A549 (cell line): ENCODE data around the gene DHRS12. TPM values are rescaled to one million over a fixed set of nuclear protein-coding genes. Genes with fewer than 3 reads are reported as not detected.

Experiments
- ATAC-seq, 2 experiments: fragments of 200-7000 bp in 1 of 2; fragments of >200 bp in 1 of 2; cut with Nextera tagmentation in 1 of 2; cut with Tn5 transposase in 1 of 2; 3 replicates each; pipeline versions ENCODE4 v1.8.0 to v1.9.1; 2018 to 2020; ENCODE audit warnings: mild to moderate bottlenecking in 1 of 2, moderate library complexity in 1 of 2
- CTCF ChIA-PET: fragments of 300-600 bp; sonication (Branson Sonifier 250); formaldehyde crosslinking; extraction: SDS; loops from one replicate; lab custom pipeline; 2021; ENCODE audit warnings: antibody characterized with exemption, inconsistent platforms; lab: Yijun Ruan, JAX
- POLR2A ChIA-PET: fragments of 350-600 bp; formaldehyde crosslinking; extraction: SDS; loops from one replicate; lab custom pipeline; 2021; ENCODE audit warnings: antibody characterized with exemption, inconsistent platforms; lab: Yijun Ruan, JAX
- DNase-seq, 2 experiments: peaks; one replicate each; pipeline versions ENCODE4 v3.0.0 to v3.0.0-alpha.2; 2011 to 2016; ENCODE audit warnings: low read depth in 1 of 2, low spot score in 1 of 2
- FAIRE-seq: peaks from 2 replicates; lab custom pipeline; 2011; peaks lifted over from hg19 to GRCh38; lab: Jason Lieb, UNC
- H3K27ac ChIP-seq, 2 experiments: fragments of >200 bp; sonication (Bioruptor Twin); formaldehyde crosslinking; 3 replicates each; pipeline ENCODE4 v1.5.1; 2016 to 2017
- H3K4me1 ChIP-seq: fragments of >200 bp; sonication (Bioruptor Twin); formaldehyde crosslinking; 3 replicates; pipeline ENCODE4 v1.6.1; 2016
- H3K4me2 ChIP-seq: fragments of >200 bp; sonication (Bioruptor Twin); formaldehyde crosslinking; 3 replicates; pipeline ENCODE4 v1.6.1; 2016
- H3K4me3 ChIP-seq: fragments of >200 bp; sonication (Bioruptor Twin); formaldehyde crosslinking; 3 replicates; pipeline ENCODE4 v1.5.1; 2016
- H3K9me3 ChIP-seq: fragments of >200 bp; sonication (Bioruptor Twin); formaldehyde crosslinking; 3 replicates; pipeline ENCODE4 v1.6.1; 2016
- ATOH8 ChIP-seq: fragments of 250-450 bp; sonication (Bioruptor Pico); IDR thresholded peaks from 2 replicates; pipeline ENCODE4 v1.5.0; 2020; ENCODE audit warnings: low read depth, mild to moderate bottlenecking, moderate library complexity
- EHF ChIP-seq: fragments of 250-450 bp; sonication (Bioruptor Pico); IDR thresholded peaks from 2 replicates; pipeline ENCODE4 v1.5.0; 2020; ENCODE audit warnings: mild to moderate bottlenecking
- ESRRA ChIP-seq: fragments of 150-350 bp; IDR thresholded peaks from 2 replicates; pipeline ENCODE4 v1.6.1; 2014; ENCODE audit warnings: mild to moderate bottlenecking, low read length, borderline replicate concordance
- GATA3 ChIP-seq: IDR thresholded peaks from 2 replicates; pipeline ENCODE4 v1.6.1; 2012; ENCODE audit warnings: borderline replicate concordance
- HDAC2 ChIP-seq: fragments of 200-600 bp; sonication (generic); IDR thresholded peaks from 2 replicates; pipeline ENCODE4 v1.6.1; 2016
- HOXB13 ChIP-seq: fragments of 250-450 bp; sonication (Bioruptor Pico); IDR thresholded peaks from 2 replicates; pipeline ENCODE4 v1.5.0; 2020; ENCODE audit warnings: low read depth, mild to moderate bottlenecking, moderate library complexity
- HOXB5 ChIP-seq: fragments of 250-450 bp; sonication (Bioruptor Pico); IDR thresholded peaks from 2 replicates; pipeline ENCODE4 v1.5.0; 2020; ENCODE audit warnings: mild to moderate bottlenecking, moderate library complexity
- JUN ChIP-seq, 2 experiments: fragments of >200 bp; sonication (Bioruptor Twin); formaldehyde crosslinking; IDR thresholded peaks; 2 replicates in 1 of 2; 3 replicates in 1 of 2; pipeline ENCODE4 v1.6.1; 2016 to 2017
- JUNB ChIP-seq: fragments of >200 bp; sonication (Bioruptor Twin); formaldehyde crosslinking; IDR thresholded peaks from 2 replicates; pipeline ENCODE4 v1.6.1; 2016
- KDM1A ChIP-seq: fragments of 200-600 bp; sonication (generic); IDR thresholded peaks from 2 replicates; pipeline ENCODE4 v1.6.1; 2016; ENCODE audit warnings: low read depth, mild to moderate bottlenecking
- MYC ChIP-seq: IDR thresholded peaks from 2 replicates; pipeline ENCODE4 v1.6.1; 2012; ENCODE audit warnings: mild to moderate bottlenecking, inconsistent platforms, low read length, improper control_type of control experiment, borderline replicate concordance
- NFE2L2 ChIP-seq: fragments of 150-350 bp; conservative IDR thresholded peaks from 2 replicates; pipeline ENCODE4 v1.6.1; 2014; ENCODE audit warnings: low read length
- NPAS2 ChIP-seq: fragments of 250-450 bp; sonication (Bioruptor Pico); IDR thresholded peaks from 2 replicates; pipeline ENCODE4 v1.8.0; 2022; ENCODE audit warnings: mild to moderate bottlenecking, moderate library complexity, borderline replicate concordance
- NR3C1 ChIP-seq: fragments of >200 bp; sonication (Bioruptor Twin); formaldehyde crosslinking; IDR thresholded peaks from 3 replicates; pipeline ENCODE4 v1.6.1; 2017
- POLR2A ChIP-seq: IDR thresholded peaks from 2 replicates; pipeline ENCODE4 v1.6.1; 2012; ENCODE audit warnings: mild to moderate bottlenecking, low read length
- RAD21 ChIP-seq, 2 experiments: fragments of >200 bp in 1 of 2; sonication (Bioruptor Twin) in 1 of 2; formaldehyde crosslinking in 1 of 2; IDR thresholded peaks in 1 of 2; conservative IDR thresholded peaks in 1 of 2; 2 replicates in 1 of 2; 3 replicates in 1 of 2; pipeline ENCODE4 v1.6.1; 2012 to 2018; ENCODE audit warnings: inconsistent platforms in 1 of 2
- RARB ChIP-seq: fragments of 250-450 bp; sonication (Bioruptor Pico); IDR thresholded peaks from 2 replicates; pipeline ENCODE4 v1.8.0; 2021; ENCODE audit warnings: mild to moderate bottlenecking, moderate library complexity
- RNF2 ChIP-seq: fragments of 200-600 bp; sonication (generic); IDR thresholded peaks from 2 replicates; pipeline ENCODE4 v1.6.1; 2016; ENCODE audit warnings: low read depth, mild to moderate bottlenecking, antibody characterized with exemption, moderate library complexity, borderline replicate concordance
- SREBF2 ChIP-seq: fragments of 450-650 bp; IDR thresholded peaks from 2 replicates; pipeline ENCODE4 v1.6.1; 2014; ENCODE audit warnings: mild to moderate bottlenecking, moderate library complexity
- TFCP2L1 ChIP-seq: fragments of 250-450 bp; sonication (Bioruptor Pico); IDR thresholded peaks from 2 replicates; pipeline ENCODE4 v1.5.0; 2021; ENCODE audit warnings: mild to moderate bottlenecking
- TP53 ChIP-seq: fragments of 250-450 bp; sonication (Bioruptor Pico); IDR thresholded peaks from 2 replicates; pipeline ENCODE4 v1.5.0; 2021; ENCODE audit warnings: mild to moderate bottlenecking, moderate library complexity
- ZFP36 ChIP-seq: fragments of 450-650 bp; IDR thresholded peaks from 2 replicates; pipeline ENCODE4 v1.6.1; 2014; ENCODE audit warnings: borderline replicate concordance; ENCODE audit not compliant: partially characterized antibody
- ZSCAN20 ChIP-seq: fragments of 250-450 bp; sonication (Bioruptor Pico); IDR thresholded peaks from 2 replicates; pipeline ENCODE4 v1.8.0; 2022; ENCODE audit warnings: mild to moderate bottlenecking, moderate library complexity
- WGBS: methylation state at CpG from one replicate; pipeline ENCODE4 v1.1.6; 2017; ENCODE audit errors: missing lambda C conversion rate; 5-methylcytosine and 5-hydroxymethylcytosine counted together
- polyA plus RNA-seq, 4 experiments: library from polyadenylated mRNA; depleted of rRNA in 3 of 4; stranded (reverse); fragments of >200 nt; fragmentation: RNase III in 1 of 4; extraction: RNeasy Plus Mini Kit Qiagen cat#74134 plus additional on column Dnase treatment in 1 of 4; gene quantifications; 2 replicates in 3 of 4; 3 replicates in 1 of 4; pipeline ENCODE4 v1.2.3, GENCODE V29; 2011 to 2017
- TF ChIP-seq, protein P1 (sequence below): fragments of 450-650 bp; IDR thresholded peaks from 2 replicates; pipeline ENCODE4 v1.6.1; 2014; ENCODE audit warnings: antibody characterized with exemption
- TF ChIP-seq, protein P2 (sequence below): fragments of 250-450 bp; sonication (Bioruptor Pico); IDR thresholded peaks from 2 replicates; pipeline ENCODE4 v1.5.0; 2021; ENCODE audit warnings: mild to moderate bottlenecking, moderate library complexity, borderline replicate concordance
- TF ChIP-seq, protein P3 (sequence below): fragments of >200 bp; sonication (Bioruptor Twin); formaldehyde crosslinking; IDR thresholded peaks from 3 replicates; pipeline ENCODE4 v1.5.1; 2016

Gene DHRS12
- polyA plus RNA-seq, 2 of the 4 experiments (the other 2 are of a cell fraction): 4.2 to 7.5 TPM

DNA sequence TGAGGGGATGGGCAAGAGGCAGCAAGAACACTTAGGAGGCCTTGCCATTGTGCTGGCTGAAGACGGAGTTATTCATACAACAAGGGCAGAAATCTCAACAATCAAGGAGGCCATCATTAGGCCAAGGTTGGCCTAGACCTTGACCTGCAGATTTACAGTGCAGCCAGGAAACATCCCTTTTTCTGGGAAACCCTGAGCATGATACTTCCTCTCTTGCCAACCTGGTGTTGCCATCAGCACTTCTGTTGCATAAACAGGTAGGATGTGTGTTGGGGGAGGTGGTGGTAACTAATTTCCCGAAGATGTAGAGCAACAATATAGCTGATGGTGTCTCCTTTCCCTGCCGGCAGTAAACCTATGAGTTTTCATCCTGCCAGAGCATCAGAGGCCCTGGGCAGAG is 33.1 kb upstream of the DHRS12 start (continued):
- TF ChIP-seq, protein P1, sequence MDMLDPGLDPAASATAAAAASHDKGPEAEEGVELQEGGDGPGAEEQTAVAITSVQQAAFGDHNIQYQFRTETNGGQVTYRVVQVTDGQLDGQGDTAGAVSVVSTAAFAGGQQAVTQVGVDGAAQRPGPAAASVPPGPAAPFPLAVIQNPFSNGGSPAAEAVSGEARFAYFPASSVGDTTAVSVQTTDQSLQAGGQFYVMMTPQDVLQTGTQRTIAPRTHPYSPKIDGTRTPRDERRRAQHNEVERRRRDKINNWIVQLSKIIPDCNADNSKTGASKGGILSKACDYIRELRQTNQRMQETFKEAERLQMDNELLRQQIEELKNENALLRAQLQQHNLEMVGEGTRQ: no peak
- TF ChIP-seq, all 56 proteins: peak for 0

- H3K4me2 ChIP-seq: no peak overlapping the region
- H3K27ac ChIP-seq: no peak overlapping the region
- no peak for ATAC-seq
- no peak for FAIRE-seq
- H3K4me1 ChIP-seq: no peaks in the 10 kb centered on the region
- WGBS: 33% methylated on average over 7 of the region's 7 CpGs
- CTCF ChIA-PET: interaction anchor here (1.1 to 1.2 kb wide), 2 partner anchors 19 to 68 kb away, joined by 3 to 5 read pairs; no protein-coding TSS in a partner anchor
- TF ChIP-seq JUN (IDR thresholded peaks at IDR 0.05) (no peak), HOXB13 (CRISPR knock-in tag) (no peak)
- TF ChIP-seq, protein P2, sequence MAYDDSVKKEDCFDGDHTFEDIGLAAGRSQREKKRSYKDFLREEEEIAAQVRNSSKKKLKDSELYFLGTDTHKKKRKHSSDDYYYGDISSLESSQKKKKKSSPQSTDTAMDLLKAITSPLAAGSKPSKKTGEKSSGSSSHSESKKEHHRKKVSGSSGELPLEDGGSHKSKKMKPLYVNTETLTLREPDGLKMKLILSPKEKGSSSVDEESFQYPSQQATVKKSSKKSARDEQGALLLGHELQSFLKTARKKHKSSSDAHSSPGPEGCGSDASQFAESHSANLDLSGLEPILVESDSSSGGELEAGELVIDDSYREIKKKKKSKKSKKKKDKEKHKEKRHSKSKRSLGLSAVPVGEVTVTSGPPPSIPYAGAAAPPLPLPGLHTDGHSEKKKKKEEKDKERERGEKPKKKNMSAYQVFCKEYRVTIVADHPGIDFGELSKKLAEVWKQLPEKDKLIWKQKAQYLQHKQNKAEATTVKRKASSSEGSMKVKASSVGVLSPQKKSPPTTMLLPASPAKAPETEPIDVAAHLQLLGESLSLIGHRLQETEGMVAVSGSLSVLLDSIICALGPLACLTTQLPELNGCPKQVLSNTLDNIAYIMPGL: no peak
- TF ChIP-seq, all 56 proteins: peak for 0
- Histone ChIP-seq H3K4me3 (no peak overlapping the region), H3K9me3 (no peaks in the 10 kb centered on the region)
- POLR2A ChIA-PET: no interaction called here
- DNase-seq: no peak
These were observed 30.7 kb upstream of the DHRS12 start for GRCh38 chr13:51834581-51835171.

GRCh38 chr13:51833980-51834379 is 30.0 kb upstream of the DHRS12 start:
- no peaks in the 10 kb centered on the region for H3K4me1 ChIP-seq
- TF ChIP-seq RARB (CRISPR knock-in tag): no peak
- TF ChIP-seq NR3C1: no peak
- no peak for TF ChIP-seq GATA3
- no peak for TF ChIP-seq NFE2L2
- no peak for TF ChIP-seq ZFP36
- ATAC-seq (no peak), FAIRE-seq (no peak), DNase-seq (no peak)
- no peak overlapping the region for H3K27ac ChIP-seq
- POLR2A ChIA-PET: no interaction called here
- no peaks in the 10 kb centered on the region for H3K9me3 ChIP-seq
- CTCF ChIA-PET: interaction anchor here (1.0 to 1.2 kb wide), 2 partner anchors 18 to 294 kb away, joined by 3 to 5 read pairs; no protein-coding TSS in a partner anchor
- H3K4me2 ChIP-seq: no peak overlapping the region
- no peak overlapping the region for H3K4me3 ChIP-seq
- 51% methylated on average over 10 of the region's 10 CpGs for WGBS

GRCh38 chr13:51832471-51833152 is 28.6 kb upstream of the DHRS12 start:
- Histone ChIP-seq H3K4me2 (no peak overlapping the region), H3K27ac (no peak overlapping the region), H3K4me1 (no peaks in the 10 kb centered on the region), H3K9me3 (no peaks in the 10 kb centered on the region), H3K4me3 (no peak overlapping the region)
- ChIA-PET CTCF (interaction anchor here (0.6 to 2.9 kb wide), 7 partner anchors 12 to 295 kb away, joined by 3 to 18 read pairs (median 3); partner anchors contain the start of gene TMEM272), POLR2A (no interaction called here)
- 56% methylated on average over 6 of the region's 6 CpGs for WGBS
- DNase-seq: peak; percentile 20 to 21
- ATAC-seq: peak; percentile 58 to 88; a peak in 3 of 6 replicates
- no peak for FAIRE-seq
- TF ChIP-seq ZFP36 (peak; percentile 89), HDAC2 (no peak), EHF (CRISPR knock-in tag) (no peak), ESRRA (no peak), RNF2 (no peak), KDM1A (no peak), NPAS2 (CRISPR knock-in tag) (no peak), JUNB (no peak), POLR2A (no peak), GATA3 (no peak), TFCP2L1 (CRISPR knock-in tag) (no peak), ATOH8 (CRISPR knock-in tag) (no peak), MYC (no peak), HOXB5 (CRISPR knock-in tag) (no peak), ZSCAN20 (CRISPR knock-in tag) (no peak), NFE2L2 (no peak), SREBF2 (no peak), RAD21 (conservative IDR thresholded peaks at IDR 0.05 in 1 of 2, IDR thresholded peaks at IDR 0.05 in 1 of 2) (peak; percentile 29 to 53; a peak in 4 of 5 replicates), HOXB13 (CRISPR knock-in tag) (no peak), TP53 (CRISPR knock-in tag) (no peak), JUN (IDR thresholded peaks at IDR 0.05) (no peak)
- TF ChIP-seq, protein P3, sequence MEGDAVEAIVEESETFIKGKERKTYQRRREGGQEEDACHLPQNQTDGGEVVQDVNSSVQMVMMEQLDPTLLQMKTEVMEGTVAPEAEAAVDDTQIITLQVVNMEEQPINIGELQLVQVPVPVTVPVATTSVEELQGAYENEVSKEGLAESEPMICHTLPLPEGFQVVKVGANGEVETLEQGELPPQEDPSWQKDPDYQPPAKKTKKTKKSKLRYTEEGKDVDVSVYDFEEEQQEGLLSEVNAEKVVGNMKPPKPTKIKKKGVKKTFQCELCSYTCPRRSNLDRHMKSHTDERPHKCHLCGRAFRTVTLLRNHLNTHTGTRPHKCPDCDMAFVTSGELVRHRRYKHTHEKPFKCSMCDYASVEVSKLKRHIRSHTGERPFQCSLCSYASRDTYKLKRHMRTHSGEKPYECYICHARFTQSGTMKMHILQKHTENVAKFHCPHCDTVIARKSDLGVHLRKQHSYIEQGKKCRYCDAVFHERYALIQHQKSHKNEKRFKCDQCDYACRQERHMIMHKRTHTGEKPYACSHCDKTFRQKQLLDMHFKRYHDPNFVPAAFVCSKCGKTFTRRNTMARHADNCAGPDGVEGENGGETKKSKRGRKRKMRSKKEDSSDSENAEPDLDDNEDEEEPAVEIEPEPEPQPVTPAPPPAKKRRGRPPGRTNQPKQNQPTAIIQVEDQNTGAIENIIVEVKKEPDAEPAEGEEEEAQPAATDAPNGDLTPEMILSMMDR: peak; percentile 15; the same call in 1 of the 3 replicates
